Erythroblast (primary cell): ENCODE measurements around the gene IFITM1.
"Not testable (repeated sequence)": the region's sequence is repeated elsewhere in the genome, so short reads cannot be mapped to it uniquely, and the experiment has no call there.

Experiments
- DNase-seq, 2 experiments: peaks; one replicate each; lab custom pipeline; 2025; lab: John Stamatoyannopoulos, UW
- GATA1 ChIP-seq: IDR thresholded peaks from 2 replicates; pipeline ENCODE4 v1.6.1; 2011; ENCODE audit warnings: low read depth, mild to moderate bottlenecking, control low read depth, low read length, moderate library complexity
- POLR2A ChIP-seq: IDR thresholded peaks from 2 replicates; pipeline ENCODE4 v1.6.1; 2011; ENCODE audit warnings: mild to moderate bottlenecking, low read length

Gene IFITM1

GRCh38 chr11:279966-280705, 33.7 kb upstream of the IFITM1 start:
- DNase-seq: peak in 1 of 2 experiments; percentile 23
- TF ChIP-seq POLR2A (no peak), GATA1 (no peak)

GRCh38 chr11:280706-281485, 32.9 kb upstream of the IFITM1 start:
- DNase-seq: no peak
- TF ChIP-seq POLR2A: no peak
- TF ChIP-seq GATA1: no peak

- DNase-seq: no peak
- no peak for TF ChIP-seq GATA1
- no peak for TF ChIP-seq POLR2A
Measured at GRCh38 chr11:281486-282161, 32.2 kb upstream of the IFITM1 start.

- no peak for TF ChIP-seq GATA1
- no peak for TF ChIP-seq POLR2A
- DNase-seq: no peak
Measured at GRCh38 chr11:282171-282570, 31.7 kb upstream of the IFITM1 start.

GRCh38 chr11:282630-283360, 31.0 kb upstream of the IFITM1 start:
- DNase-seq: no peak
- no peak for TF ChIP-seq GATA1
- no peak for TF ChIP-seq POLR2A

GRCh38 chr11:283405-284104, 30.3 kb upstream of the IFITM1 start:
- DNase-seq: no peak
- TF ChIP-seq GATA1 (no peak), POLR2A (no peak)

DNA sequence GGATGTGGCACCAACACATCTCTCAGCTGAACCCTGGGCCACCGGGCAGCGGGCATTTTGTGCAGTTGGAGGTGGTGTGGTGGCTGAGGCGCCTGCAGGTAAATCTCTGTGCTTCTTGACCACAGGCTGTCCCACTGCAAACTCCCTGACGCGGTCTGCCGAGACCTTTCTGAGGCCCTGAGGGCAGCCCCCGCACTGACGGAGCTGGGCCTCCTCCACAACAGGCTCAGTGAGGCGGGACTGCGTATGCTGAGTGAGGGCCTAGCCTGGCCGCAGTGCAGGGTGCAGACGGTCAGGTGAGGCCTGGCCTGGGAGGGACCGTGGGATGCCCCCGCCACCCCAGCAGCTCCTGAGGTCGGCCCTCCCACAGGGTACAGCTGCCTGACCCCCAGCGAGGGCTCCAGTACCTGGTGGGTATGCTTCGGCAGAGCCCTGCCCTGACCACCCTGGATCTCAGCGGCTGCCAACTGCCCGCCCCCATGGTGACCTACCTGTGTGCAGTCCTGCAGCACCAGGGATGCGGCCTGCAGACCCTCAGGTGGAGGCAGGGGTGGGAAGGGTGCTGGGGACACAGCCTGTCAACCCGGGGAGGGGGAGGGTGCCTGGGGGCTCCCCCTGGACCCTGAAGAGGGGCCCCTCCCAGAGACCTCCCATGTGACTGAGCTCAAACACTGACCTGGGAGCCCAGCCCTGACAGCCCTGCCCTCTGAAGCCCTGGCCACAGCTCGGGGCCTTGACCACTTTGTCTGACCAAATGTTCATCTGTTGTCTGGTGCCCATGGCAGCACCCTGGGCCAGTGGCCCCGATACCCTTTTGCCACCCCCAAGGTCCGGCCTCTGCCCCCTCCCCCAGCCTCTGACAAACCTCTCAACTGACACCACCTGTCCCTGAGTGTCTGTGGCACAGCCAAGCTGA, 29.5 kb upstream of the IFITM1 start:
- TF ChIP-seq GATA1: no peak
- TF ChIP-seq POLR2A: no peak
- DNase-seq: no peak

- no peak for TF ChIP-seq GATA1
- no peak for TF ChIP-seq POLR2A
- DNase-seq: no peak
Measured at GRCh38 chr11:285021-285893, 28.6 kb upstream of the IFITM1 start.

GRCh38 chr11:285894-286220, 28.0 kb upstream of the IFITM1 start:
- TF ChIP-seq GATA1 (no peak), POLR2A (no peak)
- no peak for DNase-seq

- DNase-seq: not testable (repeated sequence)
Measured at GRCh38 chr11:286977-287820, 26.6 kb upstream of the IFITM1 start.
